A549 treated with ZK216348 at 1 μM for 4 hours (cell line): ENCODE data around the gene ZFYVE16. TPM values are rescaled to one million over a fixed set of nuclear protein-coding genes. Genes with fewer than 3 reads are reported as not detected.

Experiments used
- total RNA-seq: library from RNA; stranded (reverse); fragments of 200-300 nt; extraction: Qiagen RNA extraction; gene quantifications from 5 replicates; pipeline ENCODE4 v1.2.3, GENCODE V29; 2022; ENCODE audit warnings: low read depth

Gene ZFYVE16
- total RNA-seq: 11.4 to 15.9 TPM (median 14.9 TPM) in 5 replicates

DNA sequence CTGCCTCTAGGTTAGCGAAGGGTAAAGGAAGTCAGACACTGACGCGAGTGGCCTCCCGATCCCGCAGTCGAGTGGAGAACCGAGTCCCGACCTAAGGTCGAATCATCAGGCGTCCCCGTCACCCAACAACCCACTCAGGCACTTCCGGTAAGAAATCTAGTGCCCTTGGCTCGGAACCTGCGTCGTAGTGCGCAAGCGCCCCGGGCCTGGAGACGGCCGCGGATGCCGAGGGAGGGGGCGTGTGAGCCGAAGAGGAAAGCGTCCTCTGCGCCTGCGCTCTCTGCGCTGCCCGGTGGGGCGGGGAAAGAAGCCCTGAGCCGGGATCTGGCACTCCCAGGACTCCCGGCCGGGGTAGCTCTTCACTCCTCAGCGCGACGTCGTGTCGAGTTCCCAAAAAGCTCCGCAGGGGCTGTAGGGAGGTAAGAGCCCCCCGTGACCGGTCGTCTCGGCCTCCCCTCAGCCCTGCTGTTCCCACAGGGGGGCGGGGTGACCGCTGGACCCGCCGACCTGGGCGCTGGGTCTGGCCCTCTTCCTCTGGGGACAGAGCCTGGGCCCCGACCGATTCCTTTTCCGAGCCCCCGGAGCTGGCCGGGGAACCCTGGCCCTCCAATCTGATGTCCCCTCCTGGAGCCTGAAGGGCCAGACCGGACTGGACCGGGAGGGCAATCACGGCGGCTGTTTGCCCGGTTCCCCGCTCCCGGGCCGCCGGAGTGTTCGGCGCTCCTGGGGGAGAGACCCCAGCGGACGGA lies at the start of gene ZFYVE16:
Gene ZFYVE16 (plus strand): TSS at position 330 of the 749 bp plus-strand sequence. CDS start 26,084 bp downstream, outside the sequence.

DNA sequence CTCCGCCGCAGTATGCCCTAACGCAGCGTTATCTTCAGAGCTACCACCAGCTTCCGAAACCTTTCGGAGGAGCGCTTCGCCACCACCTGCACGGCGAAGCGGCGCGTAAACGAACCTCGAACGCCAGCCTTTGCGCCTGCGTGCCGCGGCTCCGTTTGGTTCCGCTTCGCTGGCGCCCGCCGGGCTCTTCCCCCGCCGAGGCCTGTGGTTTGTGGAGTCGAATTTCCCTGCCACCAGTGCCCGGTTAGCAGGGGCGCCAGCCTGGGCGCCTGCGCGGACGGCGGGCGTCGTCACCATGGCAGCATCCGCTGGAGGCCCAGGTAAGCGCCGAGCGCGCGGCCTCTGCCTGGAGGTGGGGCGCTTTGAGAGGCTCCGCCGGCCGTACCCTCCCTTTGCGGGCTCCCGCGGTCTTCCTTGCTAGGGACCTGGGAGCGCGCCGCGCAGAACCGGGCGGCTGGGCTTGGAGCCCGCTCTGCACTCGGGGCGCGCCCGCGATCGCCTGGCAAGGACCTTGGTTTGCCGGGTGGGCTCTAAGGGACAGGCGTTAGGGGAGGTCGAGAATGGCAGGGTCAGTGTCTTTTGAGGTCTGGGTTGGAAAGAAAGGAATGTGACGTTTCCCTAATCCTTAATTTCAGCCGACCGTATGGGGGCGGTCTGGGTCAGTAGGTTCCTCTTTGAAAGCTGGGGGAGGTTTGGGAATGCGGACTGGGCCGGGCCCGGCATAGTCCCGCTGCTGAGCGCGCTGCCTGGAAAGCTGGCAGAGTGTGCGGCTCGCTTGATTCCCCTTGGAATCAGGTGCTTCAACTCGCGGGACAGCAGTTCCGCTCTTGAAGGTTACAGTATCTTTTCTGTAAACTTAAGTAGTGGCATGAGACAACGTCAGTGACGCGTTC lies 80.2 kb downstream of the ZFYVE16 start, which contains the start of gene FAM151B:
Gene FAM151B (plus strand): TSS at position 272 of the 893 bp plus-strand sequence. CDS start 24 bp downstream, at position 296.

Other genes starting within 250 kb of the ZFYVE16 start
- 4.6 to 7.6 TPM (median 6.6 TPM) in 5 replicates for gene SERINC5, start 152.0 kb upstream of the ZFYVE16 start, total RNA-seq
- gene SPZ1, start 88.1 kb upstream of the ZFYVE16 start, total RNA-seq: not detected in 5 replicates
- 1.2 to 2.3 TPM (median 1.9 TPM) in 5 replicates for gene FAM151B, start 80.0 kb downstream of the ZFYVE16 start, total RNA-seq
- gene ANKRD34B, start 162.2 kb downstream of the ZFYVE16 start, total RNA-seq: 0.06 to 0.31 TPM (median 0.25 TPM) in 4 of 5 replicates, not detected in the other
- 5.8 to 8.2 TPM (median 8.0 TPM) in 5 replicates for gene MSH3, start 246.6 kb downstream of the ZFYVE16 start, total RNA-seq
- 43.2 to 71.1 TPM (median 49.6 TPM) in 5 replicates for gene DHFR, start 246.9 kb downstream of the ZFYVE16 start, total RNA-seq